Vagina (tissue), 2 donors: ENCODE data around the gene LDB2.

ENCODE experiments used
- CTCF ChIP-seq, 3 experiments: fragments of 450-650 bp in 2 of 3; fragments of 200-600 bp in 1 of 3; sonication (generic) in 1 of 3; IDR thresholded peaks; one replicate each; pipeline ENCODE4 v1.5.1; 2017 to 2019; ENCODE audit warnings: antibody characterized with exemption in 3 of 3, mild to moderate bottlenecking in 2 of 3, moderate library complexity in 2 of 3
- POLR2A ChIP-seq, 2 donors: fragments of 450-650 bp; IDR thresholded peaks; one replicate each; pipeline ENCODE4 v1.6.1; 2017; ENCODE audit warnings: antibody characterized with exemption in 2 of 2, mild to moderate bottlenecking in 2 of 2, moderate library complexity in 2 of 2

DNA sequence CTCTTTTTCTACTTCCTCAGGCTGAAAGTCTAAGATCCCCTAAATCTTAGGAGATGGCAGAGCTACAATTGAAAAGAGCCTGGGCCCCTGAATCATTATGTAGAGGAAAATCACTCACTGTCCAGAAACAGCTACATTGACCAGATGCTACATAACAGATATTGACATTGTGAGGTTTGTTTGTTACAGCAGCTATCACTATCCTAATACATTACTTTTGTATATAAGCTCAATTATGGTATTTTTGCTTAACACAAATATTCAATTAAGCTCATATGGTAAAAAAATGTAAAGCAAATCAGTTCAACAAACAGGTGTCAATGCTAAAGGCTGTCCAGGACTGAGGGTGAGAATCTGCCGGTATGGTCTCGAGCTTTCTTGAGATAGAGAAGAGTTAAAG lies 89.4 kb downstream of the LDB2 start:
- no peak for TF ChIP-seq CTCF (IDR thresholded peaks at IDR 0.05)
- TF ChIP-seq POLR2A (IDR thresholded peaks at IDR 0.05): no peak
